GM12875 (cell line): ENCODE results near the gene ADK.

Experiments used
- H3K4me3 ChIP-seq: one replicate; pipeline ENCODE4 v1.5.1; 2011; ENCODE audit warnings: low read depth, low read length, control low read depth
- TF ChIP-seq, protein P1 (sequence below): IDR thresholded peaks from 2 replicates; pipeline ENCODE4 v1.5.1; 2011; ENCODE audit warnings: low read depth, mild to moderate bottlenecking, control low read depth, inconsistent platforms, low read length, moderate library complexity, borderline replicate concordance; ENCODE audit not compliant: insufficient read depth

The ADK gene

GRCh38 chr10:74620626-74621025, 469.6 kb downstream of the ADK start:
- TF ChIP-seq, protein P1, sequence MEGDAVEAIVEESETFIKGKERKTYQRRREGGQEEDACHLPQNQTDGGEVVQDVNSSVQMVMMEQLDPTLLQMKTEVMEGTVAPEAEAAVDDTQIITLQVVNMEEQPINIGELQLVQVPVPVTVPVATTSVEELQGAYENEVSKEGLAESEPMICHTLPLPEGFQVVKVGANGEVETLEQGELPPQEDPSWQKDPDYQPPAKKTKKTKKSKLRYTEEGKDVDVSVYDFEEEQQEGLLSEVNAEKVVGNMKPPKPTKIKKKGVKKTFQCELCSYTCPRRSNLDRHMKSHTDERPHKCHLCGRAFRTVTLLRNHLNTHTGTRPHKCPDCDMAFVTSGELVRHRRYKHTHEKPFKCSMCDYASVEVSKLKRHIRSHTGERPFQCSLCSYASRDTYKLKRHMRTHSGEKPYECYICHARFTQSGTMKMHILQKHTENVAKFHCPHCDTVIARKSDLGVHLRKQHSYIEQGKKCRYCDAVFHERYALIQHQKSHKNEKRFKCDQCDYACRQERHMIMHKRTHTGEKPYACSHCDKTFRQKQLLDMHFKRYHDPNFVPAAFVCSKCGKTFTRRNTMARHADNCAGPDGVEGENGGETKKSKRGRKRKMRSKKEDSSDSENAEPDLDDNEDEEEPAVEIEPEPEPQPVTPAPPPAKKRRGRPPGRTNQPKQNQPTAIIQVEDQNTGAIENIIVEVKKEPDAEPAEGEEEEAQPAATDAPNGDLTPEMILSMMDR: no peak
- H3K4me3 ChIP-seq: no peak overlapping the region

DNA sequence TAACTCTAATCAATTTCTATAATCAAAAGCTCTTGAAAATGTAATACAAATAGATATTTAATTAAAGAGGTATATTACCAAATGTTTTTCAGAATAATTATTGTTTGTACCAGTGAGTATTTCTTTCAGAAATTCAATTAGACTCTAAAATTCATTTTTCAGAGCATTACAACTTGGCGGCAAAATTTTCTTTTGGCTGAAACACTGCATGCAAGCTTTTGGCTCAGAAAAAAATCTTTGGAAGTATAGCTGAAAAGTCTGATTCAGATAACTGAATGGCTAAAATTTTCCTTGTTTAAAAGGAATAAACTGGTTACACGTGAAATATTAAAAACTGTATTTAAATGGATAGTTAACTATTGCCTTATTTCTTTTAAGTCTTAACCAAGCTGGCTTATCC, 472.8 kb downstream of the ADK start:
- no peak overlapping the region for H3K4me3 ChIP-seq
- TF ChIP-seq, protein P1: no peak

DNA sequence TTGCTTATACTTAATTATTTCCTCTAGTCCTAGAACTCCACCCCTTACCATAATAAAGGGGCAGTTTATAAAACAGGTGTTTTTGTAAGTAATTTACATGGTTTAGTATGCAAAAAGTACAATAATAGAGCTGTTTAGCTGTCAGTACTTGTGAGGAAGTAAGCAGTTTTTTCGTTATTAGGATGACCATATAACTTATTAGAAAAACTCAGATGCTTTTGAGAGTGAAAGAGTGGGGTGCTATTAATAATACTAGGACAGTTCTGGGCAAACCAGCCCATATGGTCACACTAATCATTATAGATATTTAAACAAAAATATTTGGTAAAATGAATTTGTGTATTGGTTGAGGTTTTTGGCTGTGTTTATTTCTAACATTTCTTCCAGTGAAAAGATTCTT, 473.5 kb downstream of the ADK start:
- H3K4me3 ChIP-seq: no peak overlapping the region
- TF ChIP-seq, protein P1: no peak

DNA sequence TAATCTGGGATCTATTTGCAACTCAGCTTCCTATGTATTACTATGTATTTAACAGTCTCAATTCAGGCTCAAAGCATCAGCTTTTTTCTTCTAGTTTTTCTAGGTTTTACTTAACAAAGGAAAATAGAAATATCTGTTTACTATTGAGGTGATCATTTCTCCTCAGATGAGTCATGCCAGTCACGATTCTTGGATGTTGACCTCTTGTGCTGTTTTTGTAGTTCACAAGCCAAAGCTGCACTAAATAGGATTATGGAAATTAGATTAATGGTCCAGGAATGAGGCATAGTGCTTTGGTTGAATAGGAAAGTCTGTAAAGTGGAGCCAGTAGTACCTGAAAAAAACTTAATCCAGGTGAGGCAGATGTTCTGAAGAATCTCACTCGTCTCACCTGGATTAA, 477.1 kb downstream of the ADK start:
- TF ChIP-seq, protein P1: no peak
- H3K4me3 ChIP-seq: no peak overlapping the region

GRCh38 chr10:74634995-74635536, 484.0 kb downstream of the ADK start:
- TF ChIP-seq, protein P1: no peak
- H3K4me3 ChIP-seq: no peak overlapping the region

GRCh38 chr10:74635655-74636054, 484.6 kb downstream of the ADK start:
- TF ChIP-seq, protein P1: no peak
- H3K4me3 ChIP-seq: no peak overlapping the region

DNA sequence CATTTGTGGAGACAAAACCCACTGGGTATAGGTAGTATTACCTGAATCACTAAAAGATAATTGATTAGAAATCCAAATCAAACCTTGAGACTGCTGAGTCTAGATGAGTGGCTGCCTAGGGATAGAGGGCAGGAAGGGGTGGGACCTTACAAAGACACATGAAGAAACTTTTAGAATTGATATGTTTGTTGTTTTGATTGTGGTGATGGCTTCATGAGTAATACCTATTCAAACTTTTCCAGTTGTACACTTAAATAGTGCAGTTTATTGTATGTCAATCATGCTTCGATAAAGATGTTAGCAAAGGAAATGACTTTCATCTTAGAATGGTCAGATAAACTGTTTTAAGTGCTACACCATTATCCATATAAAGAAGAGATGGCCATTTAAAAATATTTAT, 486.7 kb downstream of the ADK start:
- no peak overlapping the region for H3K4me3 ChIP-seq
- TF ChIP-seq, protein P1: no peak
